WI38 (cell line): ENCODE measurements around the gene ANO7.

Source experiments
- H3K4me3 ChIP-seq: 2 replicates; pipeline ENCODE4 v1.5.1; 2011; ENCODE audit warnings: low read depth, mild to moderate bottlenecking, control low read depth, low read length
- CTCF ChIP-seq: IDR thresholded peaks from 2 replicates; pipeline ENCODE4 v1.5.1; 2012; ENCODE audit warnings: low read depth, mild to moderate bottlenecking, control low read depth, low read length

The ANO7 gene

GRCh38 chr2:241159116-241159515 is 29.4 kb upstream of the ANO7 start:
- no peak for TF ChIP-seq CTCF
- no peak overlapping the region for H3K4me3 ChIP-seq

GRCh38 chr2:241160318-241160717 is 28.2 kb upstream of the ANO7 start:
- TF ChIP-seq CTCF: no peak
- no peak overlapping the region for H3K4me3 ChIP-seq

GRCh38 chr2:241161646-241162281 is 26.7 kb upstream of the ANO7 start:
- H3K4me3 ChIP-seq: no peak overlapping the region
- TF ChIP-seq CTCF: no peak

GRCh38 chr2:241163601-241164118 is 24.8 kb upstream of the ANO7 start:
- H3K4me3 ChIP-seq: no peak overlapping the region
- no peak for TF ChIP-seq CTCF

- TF ChIP-seq CTCF: no peak
- H3K4me3 ChIP-seq: no peak overlapping the region
Measured at GRCh38 chr2:241168366-241168765, 20.1 kb upstream of the ANO7 start.

GRCh38 chr2:241173557-241173956 is 14.9 kb upstream of the ANO7 start:
- H3K4me3 ChIP-seq: no peak overlapping the region
- TF ChIP-seq CTCF: no peak

- no peak overlapping the region for H3K4me3 ChIP-seq
- TF ChIP-seq CTCF: no peak
Measured at GRCh38 chr2:241177526-241178334, 10.7 kb upstream of the ANO7 start.
